Aorta (tissue), 5 donors: ENCODE results near the gene IGFBPL1. TPM values are rescaled to one million over a fixed set of nuclear protein-coding genes. Genes with fewer than 3 reads are reported as not detected.
A peak's percentile ranks its signal among the peaks of the same experiment; 100 is the strongest.

ENCODE experiments used
- ATAC-seq: fragments of 200-7000 bp; cut with Tn5 transposase; one replicate; pipeline ENCODE4 v1.9.1; 2022; ENCODE audit warnings: moderate library complexity; ENCODE audit not compliant: low FRiP score
- DNase-seq, 2 donors: peaks; one replicate each; pipeline ENCODE4 v3.0.0-alpha.2; 2020
- H3K27ac ChIP-seq, 2 donors: one replicate each; pipeline ENCODE4 v1.5.1; 2013; ENCODE audit warnings: low read length in 2 of 2, mild to moderate bottlenecking in 2 of 2, moderate library complexity in 2 of 2, control low read depth in 1 of 2, inconsistent platforms in 1 of 2, low read depth in 1 of 2
- H3K27me3 ChIP-seq, 2 donors: one replicate each; pipeline ENCODE4 v1.6.1; 2013; ENCODE audit warnings: control low read depth in 1 of 2, low read length in 1 of 2, mild to moderate bottlenecking in 1 of 2, moderate library complexity in 1 of 2; ENCODE audit not compliant: insufficient read depth in 2 of 2, control insufficient read depth in 1 of 2
- H3K36me3 ChIP-seq, 2 donors: one replicate each; pipeline ENCODE4 v1.6.1; 2013; ENCODE audit warnings: control low read depth in 1 of 2, low read length in 1 of 2, mild to moderate bottlenecking in 1 of 2; ENCODE audit not compliant: insufficient read depth in 2 of 2, control insufficient read depth in 1 of 2
- H3K4me1 ChIP-seq, 2 donors: one replicate each; pipeline ENCODE4 v1.6.1; 2013; ENCODE audit warnings: low read length in 2 of 2, control low read depth in 1 of 2, mild to moderate bottlenecking in 1 of 2, moderate library complexity in 1 of 2; ENCODE audit not compliant: insufficient read depth in 2 of 2, control insufficient read depth in 1 of 2
- H3K4me3 ChIP-seq, 2 donors: one replicate each; pipeline ENCODE4 v1.5.1; 2013; ENCODE audit warnings: low read length in 2 of 2, control low read depth in 1 of 2, mild to moderate bottlenecking in 1 of 2
- H3K9me3 ChIP-seq: one replicate; pipeline ENCODE4 v1.6.1; 2013; ENCODE audit warnings: mild to moderate bottlenecking, low read length; ENCODE audit not compliant: control insufficient read depth
- WGBS, 2 donors: extraction: QIAGEN DNeasy Blood & Tissue Kit; methylation state at CpG; one replicate each; pipeline ENCODE4 v1.1.7; 2013; 5-methylcytosine and 5-hydroxymethylcytosine counted together
- intact Hi-C, 2 donors: fragments of 100-400 bp; cut with DNase I; formaldehyde crosslinking; loops; one replicate each; pipeline versions ENCODE4 v1.14.2 to v1.15.0; 2022
- polyA plus RNA-seq, 2 donors: library from polyadenylated mRNA; stranded (reverse); fragments of 200-250 nt; gene quantifications; one replicate each; pipeline ENCODE4 v1.2.3, GENCODE V29; 2013
- total RNA-seq, 2 donors: library from RNA; stranded (reverse); fragmentation: NEBNext Ultra II Directional; extraction: Animal tissue kit (Norgen Biotek cat#: 25700); gene quantifications; one replicate each; pipeline ENCODE4 v1.2.1, GENCODE V29; 2021
- donor health status: healthy with polysubstance abuse.
- donor health status: Bipolar disorder and iron deficiency.
- donor health status: DM: no; HTN: no; CAD: no.
- donor health status: DM: no; HTN: no; CAD: no.
- donor health status: DM: yes; HTN: yes; CAD: no.

IGFBPL1 gene
- total and polyA plus RNA-seq, 4 donors, result 0.72 to 27.8 (median 3.9) TPM

GRCh38 chr9:38435521-38435920 is 11.3 kb upstream of the IGFBPL1 start:
- Histone ChIP-seq H3K27me3 (no peaks in the 10 kb centered on the region), H3K4me3 (no peak overlapping the region), H3K4me1 (no peaks in the 10 kb centered on the region), H3K36me3 (no peaks in the 10 kb centered on the region), H3K27ac (no peak overlapping the region), H3K9me3 (no peaks in the 10 kb centered on the region)
- DNase-seq (no peak), ATAC-seq (no peak)
- 59 to 61% methylated on average over 2 of the region's 2 CpGs for WGBS, 2 donors
- intact Hi-C loops, result loop anchor here in 1 of 2 donors (2.0 kb wide), 1 partner anchor 65 kb away; no protein-coding TSS in a partner anchor

GRCh38 chr9:38434853-38435252 is 10.6 kb upstream of the IGFBPL1 start:
- H3K27ac ChIP-seq, result no peak overlapping the region
- no peaks in the 10 kb centered on the region for H3K9me3 ChIP-seq
- no peak for ATAC-seq
- H3K4me1 ChIP-seq, result no peaks in the 10 kb centered on the region
- H3K27me3 ChIP-seq, result no peaks in the 10 kb centered on the region
- no peaks in the 10 kb centered on the region for H3K36me3 ChIP-seq
- intact Hi-C loops, result loop anchor here in 1 of 2 donors (2.0 kb wide), 1 partner anchor 64 kb away; no protein-coding TSS in a partner anchor
- no peak for DNase-seq
- no peak overlapping the region for H3K4me3 ChIP-seq
- 87 to 90% methylated on average over 3 of the region's 3 CpGs for WGBS, 2 donors

GRCh38 chr9:38434365-38434764 is 10.1 kb upstream of the IGFBPL1 start:
- Histone ChIP-seq H3K27me3 (no peaks in the 10 kb centered on the region), H3K27ac (no peak overlapping the region), H3K4me3 (no peak overlapping the region), H3K36me3 (no peaks in the 10 kb centered on the region), H3K9me3 (no peaks in the 10 kb centered on the region), H3K4me1 (no peaks in the 10 kb centered on the region)
- ATAC-seq, result no peak
- DNase-seq, result no peak
- intact Hi-C loops, result loop anchor here in 1 of 2 donors (2.0 kb wide), 1 partner anchor 64 kb away; no protein-coding TSS in a partner anchor
- 76 to 81% methylated on average over 3 of the region's 3 CpGs for WGBS, 2 donors

GRCh38 chr9:38432922-38433510 is 8.8 kb upstream of the IGFBPL1 start:
- 19 to 44% methylated on average over 3 of the region's 3 CpGs for WGBS, 2 donors
- no peak overlapping the region for H3K4me3 ChIP-seq

GRCh38 chr9:38431116-38431515 is 6.9 kb upstream of the IGFBPL1 start:
- DNase-seq, result no peak
- intact Hi-C loops, result no loop called here

More at GRCh38 chr9:38432922-38433510, 8.8 kb upstream of the IGFBPL1 start:
- Histone ChIP-seq H3K27ac (no peak overlapping the region), H3K4me1 (no peaks in the 10 kb centered on the region), H3K36me3 (no peaks in the 10 kb centered on the region), H3K27me3 (no peaks in the 10 kb centered on the region), H3K9me3 (no peaks in the 10 kb centered on the region)
- DNase-seq, result no peak
- intact Hi-C loops, result no loop called here
- ATAC-seq, result no peak

GRCh38 chr9:38428062-38428461 is 3.8 kb upstream of the IGFBPL1 start:
- WGBS, 2 donors, result 90 to 92% methylated on average over 1 of the region's 1 CpG

More at GRCh38 chr9:38431116-38431515, 6.9 kb upstream of the IGFBPL1 start:
- Histone ChIP-seq H3K27ac (no peak overlapping the region), H3K9me3 (no peaks in the 10 kb centered on the region), H3K4me3 (no peak overlapping the region), H3K27me3 (no peaks in the 10 kb centered on the region), H3K36me3 (no peaks in the 10 kb centered on the region), H3K4me1 (no peaks in the 10 kb centered on the region)
- no peak for ATAC-seq
- WGBS, 2 donors, result 81 to 84% methylated on average over 4 of the region's 4 CpGs

GRCh38 chr9:38424918-38425317 is 664 bp upstream of the IGFBPL1 start:
- WGBS, 2 donors, result 60 to 66% methylated on average over 4 of the region's 4 CpGs
- intact Hi-C loops, result loop anchor here (5.0 to 10.0 kb wide), 3 partner anchors 58 to 520 kb away; partner anchors contain the start of gene SLC25A51 (in 1 of the 2)
- Histone ChIP-seq H3K36me3 (no peaks in the 10 kb centered on the region), H3K27me3 (no peaks in the 10 kb centered on the region), H3K9me3 (no peaks in the 10 kb centered on the region), H3K4me3 (no peak overlapping the region), H3K27ac (no peak overlapping the region), H3K4me1 (peaks cover 0 to 4% of the 10 kb centered on the region in 2 donors)
- DNase-seq (no peak), ATAC-seq (no peak)

More at GRCh38 chr9:38428062-38428461, 3.8 kb upstream of the IGFBPL1 start:
- no peaks in the 10 kb centered on the region for H3K27me3 ChIP-seq
- H3K27ac ChIP-seq, result no peak overlapping the region
- H3K4me3 ChIP-seq, result no peak overlapping the region
- ATAC-seq (no peak), DNase-seq (no peak)
- H3K36me3 ChIP-seq, result no peaks in the 10 kb centered on the region
- no peaks in the 10 kb centered on the region for H3K9me3 ChIP-seq
- intact Hi-C loops, result loop anchor here (10.0 kb wide), 2 partner anchors 333 to 523 kb away; partner anchors contain the start of gene SLC25A51 (in 1 of the 2)
- peaks cover 0 to 4% of the 10 kb centered on the region in 2 donors for H3K4me1 ChIP-seq

- no peaks in the 10 kb centered on the region for H3K36me3 ChIP-seq
- H3K4me1 ChIP-seq, result peaks cover 0 to 4% of the 10 kb centered on the region in 2 donors
- ATAC-seq, result no peak
- WGBS, 2 donors, result 26 to 27% methylated on average over 15 of the region's 15 CpGs
- intact Hi-C loops, result loop anchor here (5.0 to 10.0 kb wide), 3 partner anchors 56 to 519 kb away; partner anchors contain the start of gene SLC25A51 (in 1 of the 2)
- H3K9me3 ChIP-seq, result no peaks in the 10 kb centered on the region
- DNase-seq, result no peak
- H3K27me3 ChIP-seq, result no peaks in the 10 kb centered on the region
- peak overlapping the region in 1 of 2 donors; percentile 52 for H3K27ac ChIP-seq
- H3K4me3 ChIP-seq, result peak overlapping the region; percentile 72 to 75
These were observed 831 bp downstream of the IGFBPL1 start for GRCh38 chr9:38423273-38423972.
